HepG2 (cell line): ENCODE measurements around the gene ZNF451. TPM values are rescaled to one million over a fixed set of nuclear protein-coding genes. Genes with fewer than 3 reads are reported as not detected.

Experiments used
- ATAC-seq: fragments of 200-7000 bp; cut with Tn5 transposase; 3 replicates; pipeline ENCODE4 v1.9.1; 2020; ENCODE audit warnings: mild to moderate bottlenecking, moderate library complexity
- BruUV-seq: library from RNA; stranded (reverse); fragments of 400-500 nt; replicated peaks from 2 replicates; lab custom pipeline; 2021; lab: Mats Ljungman, UMichigan
- CTCF ChIA-PET: fragments of 300-600 bp; formaldehyde crosslinking; extraction: SDS; loops from one replicate; lab custom pipeline; 2021; ENCODE audit warnings: low total read pairs, inconsistent platforms, low intra/inter-chr PET ratio; lab: Yijun Ruan, JAX
- POLR2A ChIA-PET: fragments of 350-600 bp; sonication (Branson Sonifier 250); formaldehyde crosslinking; loops from one replicate; lab custom pipeline; 2020; ENCODE audit warnings: antibody characterized with exemption, inconsistent platforms; lab: Yijun Ruan, JAX
- DNase-seq: peaks from one replicate; pipeline ENCODE4 v3.0.0-alpha.2; 2015; ENCODE audit warnings: low spot score
- FAIRE-seq: peaks from 3 replicates; lab custom pipeline; 2011; peaks lifted over from hg19 to GRCh38; lab: Jason Lieb, UNC
- H2AFZ ChIP-seq: one replicate; pipeline ENCODE4 v1.6.1; 2011; ENCODE audit warnings: low read length, inconsistent platforms
- H3K27ac ChIP-seq: fragments of 300-600 bp; 3 replicates; pipeline ENCODE4 v1.8.0; 2011; ENCODE audit warnings: mixed run types, mild to moderate bottlenecking, mixed read lengths, low read length, inconsistent platforms; ENCODE audit not compliant: insufficient read depth; ENCODE audit errors: extremely low read length
- H3K27me3 ChIP-seq, 2 experiments: fragments of 200-600 bp in 1 of 2; 2 replicates in 1 of 2; 3 replicates in 1 of 2; pipeline versions ENCODE4 v1.6.0 to v1.8.0; 2011; ENCODE audit warnings: low read length in 2 of 2, mild to moderate bottlenecking in 2 of 2, moderate library complexity in 2 of 2, inconsistent platforms in 1 of 2; ENCODE audit not compliant: insufficient read depth in 2 of 2, control insufficient read depth in 1 of 2
- H3K36me3 ChIP-seq, 2 experiments: fragments of 200-600 bp in 1 of 2; replicated peaks in 1 of 2; 2 replicates in 1 of 2; 3 replicates in 1 of 2; pipeline versions ENCODE4 v1.5.1 to v1.8.0; 2011; ENCODE audit warnings: low read length in 2 of 2, inconsistent platforms in 1 of 2; ENCODE audit not compliant: insufficient read depth in 2 of 2, control insufficient read depth in 1 of 2
- H3K4me1 ChIP-seq: 2 replicates; pipeline ENCODE4 v1.5.1; 2012; ENCODE audit warnings: low read length, inconsistent platforms; ENCODE audit not compliant: insufficient read depth
- H3K4me2 ChIP-seq: 2 replicates; pipeline ENCODE4 v1.6.0; 2011; ENCODE audit warnings: low read depth, low read length, inconsistent platforms
- H3K4me3 ChIP-seq, 3 experiments: fragments of 200-600 bp in 1 of 3; sonication (generic), shearing (Covaris generic) in 1 of 3; replicated peaks in 1 of 3; 2 replicates each; pipeline ENCODE4 v1.5.1; 2011 to 2016; ENCODE audit warnings: low read length in 3 of 3, inconsistent platforms in 2 of 3, low read depth in 2 of 3, mild to moderate bottlenecking in 2 of 3, control low read depth in 1 of 3, mixed read lengths in 1 of 3; ENCODE audit not compliant: insufficient read depth in 1 of 3
- H3K79me2 ChIP-seq: one replicate; pipeline ENCODE4 v1.6.1; 2011; ENCODE audit warnings: low read length, inconsistent platforms; ENCODE audit not compliant: insufficient read depth
- H3K9ac ChIP-seq: 2 replicates; pipeline ENCODE4 v1.6.0; 2011; ENCODE audit warnings: mild to moderate bottlenecking, low read depth, low read length, inconsistent platforms; ENCODE audit not compliant: insufficient read depth
- H3K9me3 ChIP-seq: 2 replicates; pipeline ENCODE4 v1.5.1; 2012; ENCODE audit warnings: mild to moderate bottlenecking, low read length
- H4K20me1 ChIP-seq: 2 replicates; pipeline ENCODE4 v1.6.0; 2011; ENCODE audit warnings: inconsistent platforms, mild to moderate bottlenecking, low read length, moderate library complexity; ENCODE audit not compliant: insufficient read depth
- BCL6 ChIP-seq: IDR thresholded peaks from 2 replicates; pipeline ENCODE4 v1.6.1; 2016; ENCODE audit warnings: missing genetic modification reagents, missing compliant biosample characterization
- CBFB ChIP-seq: sonication (generic); formaldehyde crosslinking; IDR thresholded peaks from 2 replicates; pipeline ENCODE4 v1.4.0; 2020; ENCODE audit warnings: missing genetic modification reagents
- E2F2 ChIP-seq: sonication (generic); formaldehyde crosslinking; IDR thresholded peaks from 2 replicates; pipeline ENCODE4 v1.4.0; 2020; ENCODE audit warnings: missing genetic modification reagents, borderline replicate concordance
- HDAC6 ChIP-seq: fragments of 200-600 bp; sonication (generic); IDR thresholded peaks from 2 replicates; pipeline ENCODE4 v1.7.0; 2017; ENCODE audit warnings: mild to moderate bottlenecking, antibody characterized with exemption, low read length, low read depth
- HMGXB3 ChIP-seq: sonication (generic); formaldehyde crosslinking; IDR thresholded peaks from 2 replicates; pipeline ENCODE4 v1.4.0; 2020; ENCODE audit warnings: missing genetic modification reagents, borderline replicate concordance
- MEF2D ChIP-seq: sonication (generic); formaldehyde crosslinking; IDR thresholded peaks from 2 replicates; pipeline ENCODE4 v1.5.1; 2020; ENCODE audit warnings: mild to moderate bottlenecking, missing genetic modification reagents
- NR0B2 ChIP-seq: sonication (generic); formaldehyde crosslinking; IDR thresholded peaks from 2 replicates; pipeline ENCODE4 v1.4.0; 2020; ENCODE audit warnings: mild to moderate bottlenecking, missing genetic modification reagents
- RFX1 ChIP-seq: fragments of 450-650 bp; IDR thresholded peaks from 2 replicates; pipeline ENCODE4 v1.6.1; 2017
- SMAD3 ChIP-seq: sonication (generic); formaldehyde crosslinking; IDR thresholded peaks from 2 replicates; pipeline ENCODE4 v1.4.0; 2020; ENCODE audit warnings: missing genetic modification reagents
- SYNCRIP ChIP-seq: fragments of 200-400 bp; formaldehyde crosslinking; IDR thresholded peaks from 2 replicates; pipeline ENCODE4 v1.6.1; 2018; ENCODE audit warnings: mild to moderate bottlenecking, low read depth, low read length; ENCODE audit not compliant: insufficient read depth
- TEAD3 ChIP-seq: optimal IDR thresholded peaks from 2 replicates; pipeline ENCODE3; 2016; ENCODE audit warnings: borderline replicate concordance
- ZBTB37 ChIP-seq: sonication (generic); formaldehyde crosslinking; IDR thresholded peaks from 2 replicates; pipeline ENCODE4 v1.4.0; 2020; ENCODE audit warnings: mild to moderate bottlenecking, missing genetic modification reagents
- ZNF230 ChIP-seq: sonication (generic); formaldehyde crosslinking; IDR thresholded peaks from 2 replicates; pipeline ENCODE4 v1.4.0; 2020; ENCODE audit warnings: mild to moderate bottlenecking, missing genetic modification reagents
- ZNF512B ChIP-seq: sonication (generic); formaldehyde crosslinking; IDR thresholded peaks from 2 replicates; pipeline ENCODE4 v1.5.1; 2020; ENCODE audit warnings: missing genetic modification reagents, mild to moderate bottlenecking, borderline replicate concordance
- WGBS: methylation state at CpG from one replicate; pipeline ENCODE4 v1.1.6; 2017; ENCODE audit warnings: low lambda C conversion rate; 5-methylcytosine and 5-hydroxymethylcytosine counted together
- in situ Hi-C: cut with HindIII; loops from 2 replicates; pipeline ENCODE4 v1.10.0; 2017; ENCODE audit warnings: low pct_unique_long_range_greater_than_20kb; ENCODE audit not compliant: extremely low pct_ligation_motif_present
- intact Hi-C: fragments of 100-400 bp; cut with micrococcal nuclease; formaldehyde crosslinking; loops from one replicate; pipeline ENCODE4 v1.10.0; 2022; ENCODE audit not compliant: unreplicated experiment
- polyA plus RNA-seq, 8 experiments: library from polyadenylated mRNA; depleted of rRNA in 3 of 8; stranded (reverse) in 7 of 8; unstranded in 1 of 8; fragments of >200 nt; fragmentation: Illumina TruSeq in 4 of 8; extraction: Trizol in 4 of 8; gene quantifications; 2 replicates each; pipeline versions ENCODE4 v1.2.1 to v1.2.3, GENCODE V29; 2011 to 2016; ENCODE audit warnings: low read depth in 4 of 8, missing spikeins in 1 of 8, mixed read lengths in 1 of 8; ENCODE audit not compliant: insufficient read depth in 1 of 8
- total RNA-seq, 5 experiments: library from RNA; depleted of rRNA; stranded (reverse); fragments of >200 nt; fragmentation: Illumina TruSeq; extraction: Trizol; gene quantifications; 2 replicates each; pipeline ENCODE4 v1.2.3, GENCODE V29; 2016; ENCODE audit warnings: low read depth in 1 of 5

Gene ZNF451
- total and polyA plus RNA-seq, 2 of the 13 experiments (the other 11 are each of a cell fraction or from before 2014, with no cell fraction given), result 32.1 to 65.7 TPM

- H3K27me3 ChIP-seq, result no peaks in the 10 kb centered on the region
- intact Hi-C loops (no loop called here), in situ Hi-C loops (no loop called here)
- peaks cover 9% of the 10 kb centered on the region for H3K4me1 ChIP-seq
- no peak for FAIRE-seq
- no peak overlapping the region for H3K4me2 ChIP-seq
- no peak for ATAC-seq
- POLR2A ChIA-PET, result no interaction called here
- no peak overlapping the region for H2AFZ ChIP-seq
- no TSS peak for BruUV-seq
- H3K36me3 ChIP-seq, result no peaks in the 10 kb centered on the region; a peak in 1 of 5 replicates
- no peaks in the 10 kb centered on the region for H3K9me3 ChIP-seq
- H3K27ac ChIP-seq, result no peak overlapping the region
- CTCF ChIA-PET, result no interaction called here
- no peak for DNase-seq
- no peak overlapping the region for H3K4me3 ChIP-seq
- H3K79me2 ChIP-seq, result no peaks in the 10 kb centered on the region
- no peak overlapping the region for H3K9ac ChIP-seq
- whole genome bisulfite sequencing, result 25% methylated on average over 1 of the region's 1 CpG
- H4K20me1 ChIP-seq, result no peaks in the 10 kb centered on the region
- TF ChIP-seq ZNF230 (CRISPR knock-in tag) (no peak), MEF2D (CRISPR knock-in tag) (no peak), TEAD3 (no peak), RFX1 (no peak), ZNF512B (CRISPR knock-in tag) (no peak), NR0B2 (CRISPR knock-in tag) (no peak), E2F2 (CRISPR knock-in tag) (no peak), SMAD3 (CRISPR knock-in tag) (no peak), CBFB (CRISPR knock-in tag) (no peak), BCL6 (peak; percentile 72), SYNCRIP (no peak), ZBTB37 (CRISPR knock-in tag) (no peak), HDAC6 (no peak), HMGXB3 (CRISPR knock-in tag) (no peak)
These were observed 11.3 kb upstream of the ZNF451 start for GRCh38 chr6:57078531-57079207.
